Neural cell (in vitro differentiated cells): ENCODE results near the gene VSIG10L2. TPM values are rescaled to one million over a fixed set of nuclear protein-coding genes. Genes with fewer than 3 reads are reported as not detected.

Source experiments
- H2AFZ ChIP-seq: fragments of 200-600, 300-800 bp; sonication (generic), shearing (Covaris generic); 2 replicates; pipeline ENCODE4 v1.6.0; 2014; ENCODE audit warnings: low read depth, mild to moderate bottlenecking, antibody characterized with exemption, low read length, moderate library complexity
- H3F3A ChIP-seq: fragments of 200-600 bp; shearing (Covaris generic); 2 replicates; pipeline ENCODE4 v1.6.1; 2016; ENCODE audit warnings: mild to moderate bottlenecking, moderate library complexity, mixed read lengths, antibody characterized with exemption, low read length; ENCODE audit not compliant: insufficient read depth, poor library complexity, severe bottlenecking
- H3K27ac ChIP-seq: fragments of 200-600, 300-800 bp; sonication (generic), shearing (Covaris generic); 2 replicates; pipeline ENCODE4 v1.5.1; 2014; ENCODE audit warnings: mild to moderate bottlenecking, low read length, moderate library complexity
- H3K27me3 ChIP-seq: fragments of 300-800, 200-600 bp; sonication (generic), shearing (Covaris generic); 2 replicates; pipeline ENCODE4 v1.6.0; 2014; ENCODE audit warnings: mild to moderate bottlenecking, low read depth, low read length, moderate library complexity; ENCODE audit not compliant: insufficient read depth
- H3K36me3 ChIP-seq: fragments of 300-800, 200-600 bp; sonication (generic), shearing (Covaris generic); 2 replicates; pipeline ENCODE4 v1.5.1; 2014; ENCODE audit warnings: mild to moderate bottlenecking, antibody characterized with exemption, low read length, moderate library complexity; ENCODE audit not compliant: insufficient read depth
- H3K4me2 ChIP-seq: fragments of 300-800, 200-600 bp; sonication (generic), shearing (Covaris generic); 2 replicates; pipeline ENCODE4 v1.6.0; 2014; ENCODE audit warnings: mild to moderate bottlenecking, low read length
- H3K4me3 ChIP-seq: fragments of 300-800, 200-600 bp; sonication (generic), shearing (Covaris generic); 2 replicates; pipeline ENCODE4 v1.5.1; 2014; ENCODE audit warnings: mild to moderate bottlenecking, low read length, moderate library complexity
- H3K79me2 ChIP-seq: fragments of 200-600 bp; shearing (Covaris generic); replicated peaks from 2 replicates; pipeline ENCODE4 v1.6.0; 2014; ENCODE audit warnings: mild to moderate bottlenecking, low read length, moderate library complexity; ENCODE audit not compliant: insufficient read depth
- H3K9ac ChIP-seq: fragments of 300-800, 200-600 bp; sonication (generic), shearing (Covaris generic); 2 replicates; pipeline ENCODE4 v1.6.1; 2016; ENCODE audit warnings: mild to moderate bottlenecking, low read length, mixed read lengths
- H3K9me2 ChIP-seq: fragments of 200-600 bp; shearing (Covaris generic); 2 replicates; pipeline ENCODE4 v1.6.1; 2016; ENCODE audit warnings: mild to moderate bottlenecking, low read length, mixed read lengths; ENCODE audit not compliant: insufficient read depth
- H3K9me3 ChIP-seq: fragments of 200-600, 300-800 bp; sonication (generic), shearing (Covaris generic); 2 replicates; pipeline ENCODE4 v1.6.1; 2016; ENCODE audit warnings: mild to moderate bottlenecking, mixed run types, low read length, moderate library complexity, mixed read lengths
- H4K20me1 ChIP-seq: fragments of 200-600 bp; shearing (Covaris generic); 2 replicates; pipeline ENCODE4 v1.6.1; 2016; ENCODE audit warnings: mild to moderate bottlenecking, mixed run types; ENCODE audit not compliant: insufficient read depth
- EP300 ChIP-seq: fragments of 450-650 bp; conservative IDR thresholded peaks from 2 replicates; pipeline ENCODE4 v1.6.1; 2014; ENCODE audit warnings: antibody characterized with exemption, mild to moderate bottlenecking, moderate library complexity; ENCODE audit not compliant: poor library complexity, severe bottlenecking
- EZH2 ChIP-seq: fragments of 200-600, 300-800 bp; shearing (Covaris generic), sonication (generic); IDR thresholded peaks from 2 replicates; pipeline ENCODE4 v1.6.1; 2014; ENCODE audit warnings: antibody characterized with exemption, low read length, borderline replicate concordance, mild to moderate bottlenecking; ENCODE audit not compliant: insufficient read depth, poor library complexity, severe bottlenecking
- MXI1 ChIP-seq: fragments of 450-650 bp; conservative IDR thresholded peaks from 2 replicates; pipeline ENCODE4 v1.6.1; 2014; ENCODE audit warnings: antibody characterized with exemption, mild to moderate bottlenecking; ENCODE audit not compliant: poor library complexity, severe bottlenecking
- POLR2AphosphoS5 ChIP-seq: IDR thresholded peaks from 2 replicates; pipeline ENCODE4 v1.6.1; 2012
- RAD21 ChIP-seq: fragments of 450-650 bp; conservative IDR thresholded peaks from 2 replicates; pipeline ENCODE4 v1.6.1; 2014; ENCODE audit warnings: antibody characterized with exemption, mild to moderate bottlenecking, moderate library complexity
- SMC3 ChIP-seq: fragments of 450-650 bp; conservative IDR thresholded peaks from 2 replicates; pipeline ENCODE4 v1.6.1; 2014; ENCODE audit warnings: antibody characterized with exemption, mild to moderate bottlenecking, moderate library complexity; ENCODE audit not compliant: poor library complexity
- TAF1 ChIP-seq: IDR thresholded peaks from 2 replicates; pipeline ENCODE4 v1.6.1; 2012; ENCODE audit warnings: low read depth
- polyA plus RNA-seq: library from polyadenylated mRNA; depleted of rRNA; stranded (reverse); fragments of >200 nt; gene quantifications from 2 replicates; pipeline ENCODE4 v1.2.3, GENCODE V29; 2014
- TF ChIP-seq, protein P1 (sequence below): fragments of 450-650 bp; IDR thresholded peaks from 2 replicates; pipeline ENCODE4 v1.5.1; 2014; ENCODE audit warnings: antibody characterized with exemption, mild to moderate bottlenecking, moderate library complexity; ENCODE audit not compliant: poor library complexity, severe bottlenecking
- TF ChIP-seq, protein P2 (sequence below): IDR thresholded peaks from 2 replicates; pipeline ENCODE4 v1.6.1; 2012; ENCODE audit warnings: borderline replicate concordance

VSIG10L2 gene
- polyA plus RNA-seq, 1 donor from 2014 or later: not detected

DNA sequence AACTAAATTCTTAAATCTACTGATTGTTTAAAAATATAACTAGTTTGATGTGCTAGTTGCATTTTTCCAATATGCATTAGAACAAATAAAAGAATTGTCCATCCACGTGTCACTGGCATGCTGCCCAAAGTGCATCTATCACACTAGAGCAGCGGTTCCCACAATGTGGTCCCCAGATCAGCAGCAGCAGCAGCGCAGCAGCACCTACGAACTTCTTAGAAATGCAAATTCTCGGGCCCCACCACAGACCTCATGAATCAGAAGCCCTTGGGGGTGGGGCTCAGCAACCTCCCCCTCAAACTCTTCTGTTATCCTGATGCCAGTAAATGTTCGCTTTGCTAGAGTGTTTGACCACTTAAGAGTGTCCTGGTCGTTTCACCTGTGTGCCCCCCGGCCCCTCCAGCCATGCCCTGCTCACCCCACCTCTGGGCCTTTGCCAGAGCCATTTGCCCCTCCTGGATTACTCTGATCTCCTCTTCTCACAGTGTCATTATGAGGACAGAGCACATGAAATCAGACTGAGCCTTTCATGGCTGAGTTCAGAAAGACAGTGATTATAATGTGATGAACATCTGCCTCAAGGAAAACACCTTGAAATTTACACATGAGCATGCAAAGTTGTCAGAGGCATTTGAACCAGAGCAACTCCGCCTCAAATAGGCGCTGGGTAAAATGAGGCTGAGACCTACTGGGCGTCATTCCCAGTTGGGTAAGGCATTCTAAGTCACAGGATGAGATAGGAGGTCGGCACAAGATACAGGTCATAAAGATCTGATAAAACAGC, 12.6 kb upstream of the VSIG10L2 start:
- Histone ChIP-seq H3K9me3 (no peaks in the 10 kb centered on the region), H3K9me2 (no peaks in the 10 kb centered on the region), H3K9ac (no peak overlapping the region), H3F3A (no peaks in the 10 kb centered on the region), H3K4me2 (no peak overlapping the region), H3K27me3 (no peaks in the 10 kb centered on the region), H3K36me3 (no peaks in the 10 kb centered on the region), H4K20me1 (no peaks in the 10 kb centered on the region), H3K4me3 (no peak overlapping the region), H3K79me2 (no peaks in the 10 kb centered on the region), H2AFZ (no peak overlapping the region), H3K27ac (no peak overlapping the region)
- TF ChIP-seq RAD21 (no peak), TAF1 (no peak), POLR2AphosphoS5 (no peak), EZH2 (no peak), EP300 (no peak), MXI1 (no peak), SMC3 (no peak)
- TF ChIP-seq, protein P1, sequence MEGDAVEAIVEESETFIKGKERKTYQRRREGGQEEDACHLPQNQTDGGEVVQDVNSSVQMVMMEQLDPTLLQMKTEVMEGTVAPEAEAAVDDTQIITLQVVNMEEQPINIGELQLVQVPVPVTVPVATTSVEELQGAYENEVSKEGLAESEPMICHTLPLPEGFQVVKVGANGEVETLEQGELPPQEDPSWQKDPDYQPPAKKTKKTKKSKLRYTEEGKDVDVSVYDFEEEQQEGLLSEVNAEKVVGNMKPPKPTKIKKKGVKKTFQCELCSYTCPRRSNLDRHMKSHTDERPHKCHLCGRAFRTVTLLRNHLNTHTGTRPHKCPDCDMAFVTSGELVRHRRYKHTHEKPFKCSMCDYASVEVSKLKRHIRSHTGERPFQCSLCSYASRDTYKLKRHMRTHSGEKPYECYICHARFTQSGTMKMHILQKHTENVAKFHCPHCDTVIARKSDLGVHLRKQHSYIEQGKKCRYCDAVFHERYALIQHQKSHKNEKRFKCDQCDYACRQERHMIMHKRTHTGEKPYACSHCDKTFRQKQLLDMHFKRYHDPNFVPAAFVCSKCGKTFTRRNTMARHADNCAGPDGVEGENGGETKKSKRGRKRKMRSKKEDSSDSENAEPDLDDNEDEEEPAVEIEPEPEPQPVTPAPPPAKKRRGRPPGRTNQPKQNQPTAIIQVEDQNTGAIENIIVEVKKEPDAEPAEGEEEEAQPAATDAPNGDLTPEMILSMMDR: no peak
- TF ChIP-seq, protein P2, sequence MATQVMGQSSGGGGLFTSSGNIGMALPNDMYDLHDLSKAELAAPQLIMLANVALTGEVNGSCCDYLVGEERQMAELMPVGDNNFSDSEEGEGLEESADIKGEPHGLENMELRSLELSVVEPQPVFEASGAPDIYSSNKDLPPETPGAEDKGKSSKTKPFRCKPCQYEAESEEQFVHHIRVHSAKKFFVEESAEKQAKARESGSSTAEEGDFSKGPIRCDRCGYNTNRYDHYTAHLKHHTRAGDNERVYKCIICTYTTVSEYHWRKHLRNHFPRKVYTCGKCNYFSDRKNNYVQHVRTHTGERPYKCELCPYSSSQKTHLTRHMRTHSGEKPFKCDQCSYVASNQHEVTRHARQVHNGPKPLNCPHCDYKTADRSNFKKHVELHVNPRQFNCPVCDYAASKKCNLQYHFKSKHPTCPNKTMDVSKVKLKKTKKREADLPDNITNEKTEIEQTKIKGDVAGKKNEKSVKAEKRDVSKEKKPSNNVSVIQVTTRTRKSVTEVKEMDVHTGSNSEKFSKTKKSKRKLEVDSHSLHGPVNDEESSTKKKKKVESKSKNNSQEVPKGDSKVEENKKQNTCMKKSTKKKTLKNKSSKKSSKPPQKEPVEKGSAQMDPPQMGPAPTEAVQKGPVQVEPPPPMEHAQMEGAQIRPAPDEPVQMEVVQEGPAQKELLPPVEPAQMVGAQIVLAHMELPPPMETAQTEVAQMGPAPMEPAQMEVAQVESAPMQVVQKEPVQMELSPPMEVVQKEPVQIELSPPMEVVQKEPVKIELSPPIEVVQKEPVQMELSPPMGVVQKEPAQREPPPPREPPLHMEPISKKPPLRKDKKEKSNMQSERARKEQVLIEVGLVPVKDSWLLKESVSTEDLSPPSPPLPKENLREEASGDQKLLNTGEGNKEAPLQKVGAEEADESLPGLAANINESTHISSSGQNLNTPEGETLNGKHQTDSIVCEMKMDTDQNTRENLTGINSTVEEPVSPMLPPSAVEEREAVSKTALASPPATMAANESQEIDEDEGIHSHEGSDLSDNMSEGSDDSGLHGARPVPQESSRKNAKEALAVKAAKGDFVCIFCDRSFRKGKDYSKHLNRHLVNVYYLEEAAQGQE: no peak

DNA sequence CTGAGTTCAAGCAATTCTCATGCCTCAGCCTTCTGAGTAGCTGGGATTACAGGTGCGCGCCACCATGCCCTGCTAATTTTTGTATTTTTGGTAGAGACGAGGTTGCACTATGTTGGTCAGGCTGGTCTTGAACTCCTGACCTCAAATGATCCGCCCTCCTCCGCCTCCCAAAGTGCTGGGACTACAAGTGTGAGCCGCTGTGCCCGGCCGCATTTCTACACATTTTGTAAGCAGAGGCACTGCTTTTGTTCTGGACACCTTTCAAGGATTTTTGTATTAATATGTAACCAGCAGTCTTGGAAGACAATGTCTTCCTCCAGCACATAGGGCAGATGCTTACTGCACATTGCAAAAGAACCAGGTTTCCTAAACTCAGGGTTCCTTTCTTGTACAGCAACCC, 11.4 kb upstream of the VSIG10L2 start:
- no peak overlapping the region for H3K4me2 ChIP-seq
- H3F3A ChIP-seq: no peaks in the 10 kb centered on the region
- no peaks in the 10 kb centered on the region for H3K27me3 ChIP-seq
- H3K4me3 ChIP-seq: no peak overlapping the region
- no peak overlapping the region for H3K9ac ChIP-seq
- H2AFZ ChIP-seq: no peak overlapping the region
- no peaks in the 10 kb centered on the region for H3K79me2 ChIP-seq
- H3K9me3 ChIP-seq: no peaks in the 10 kb centered on the region
- H3K9me2 ChIP-seq: no peaks in the 10 kb centered on the region
- TF ChIP-seq POLR2AphosphoS5 (no peak), EP300 (no peak), EZH2 (no peak), SMC3 (no peak), MXI1 (no peak), TAF1 (no peak), RAD21 (no peak)
- TF ChIP-seq, protein P1: no peak
- TF ChIP-seq, protein P2: no peak
- H4K20me1 ChIP-seq: no peaks in the 10 kb centered on the region
- H3K36me3 ChIP-seq: no peaks in the 10 kb centered on the region
- no peak overlapping the region for H3K27ac ChIP-seq
